GM21360 (cell line): Measurements from ENCODE around the gene HIC1.

Experiments used
- ATAC-seq: cut with Tn5 transposase; IDR thresholded peaks from one replicate; pipeline ENCODE4 v1.9.1; 2021; ENCODE audit warnings: mild to moderate bottlenecking, moderate library complexity; ENCODE audit not compliant: unreplicated experiment

HIC1 gene

DNA sequence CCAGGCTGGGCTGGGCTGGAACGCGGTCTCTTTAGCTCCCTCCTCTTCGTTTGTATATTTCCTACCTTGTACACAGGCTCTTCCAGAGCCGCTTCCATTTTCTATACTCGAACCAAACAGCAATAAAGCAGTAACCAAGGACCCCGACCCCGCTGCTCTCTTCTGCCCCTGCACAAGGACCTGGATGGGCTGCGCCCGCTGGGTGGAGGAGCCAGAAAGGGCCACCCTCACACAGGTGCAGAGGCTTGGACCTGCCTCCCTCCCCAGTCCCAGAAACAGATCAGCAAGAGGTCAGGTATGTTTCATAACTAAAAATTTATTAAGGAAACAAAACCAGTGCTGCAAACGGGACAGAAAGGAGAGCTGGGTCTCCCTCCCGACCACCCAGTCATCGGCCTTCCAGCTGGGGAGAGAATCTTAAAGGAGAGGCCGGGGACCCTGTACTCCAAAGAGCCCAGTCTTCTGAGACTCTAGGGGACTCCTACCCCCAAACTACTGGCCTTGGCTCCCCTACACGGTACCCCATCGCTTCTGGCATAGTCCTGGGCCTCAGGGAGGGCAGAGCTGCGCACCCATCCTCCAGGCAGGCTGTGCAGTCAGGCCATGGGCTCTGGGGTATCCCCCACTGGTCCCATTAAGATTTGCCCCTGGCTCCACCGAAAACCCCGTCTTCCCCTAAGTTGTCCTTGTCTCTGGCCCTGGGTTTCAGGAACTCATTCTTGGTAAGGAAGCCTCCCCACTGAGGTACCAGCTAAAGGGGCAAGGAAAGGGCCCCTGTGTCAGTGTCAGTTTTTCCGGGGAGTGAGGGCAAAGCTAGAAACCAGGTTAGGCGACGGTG lies 4.9 kb downstream of the HIC1 start:
- ATAC-seq, result no peak

DNA sequence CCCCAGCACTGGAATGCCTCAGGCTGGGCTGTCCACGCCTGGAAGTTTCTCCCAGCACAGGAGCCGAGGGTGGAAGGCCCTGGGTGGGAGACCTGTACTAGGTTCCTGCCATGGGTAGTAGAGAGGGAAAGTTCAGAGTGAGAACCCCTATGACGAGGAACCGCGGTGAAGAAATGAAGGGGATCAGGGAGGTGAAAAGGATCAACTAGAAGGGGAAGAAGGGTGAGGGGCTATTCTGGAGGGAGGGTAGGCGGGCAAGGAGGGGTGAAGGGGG lies 5.4 kb downstream of the HIC1 start:
- no peak for ATAC-seq

DNA sequence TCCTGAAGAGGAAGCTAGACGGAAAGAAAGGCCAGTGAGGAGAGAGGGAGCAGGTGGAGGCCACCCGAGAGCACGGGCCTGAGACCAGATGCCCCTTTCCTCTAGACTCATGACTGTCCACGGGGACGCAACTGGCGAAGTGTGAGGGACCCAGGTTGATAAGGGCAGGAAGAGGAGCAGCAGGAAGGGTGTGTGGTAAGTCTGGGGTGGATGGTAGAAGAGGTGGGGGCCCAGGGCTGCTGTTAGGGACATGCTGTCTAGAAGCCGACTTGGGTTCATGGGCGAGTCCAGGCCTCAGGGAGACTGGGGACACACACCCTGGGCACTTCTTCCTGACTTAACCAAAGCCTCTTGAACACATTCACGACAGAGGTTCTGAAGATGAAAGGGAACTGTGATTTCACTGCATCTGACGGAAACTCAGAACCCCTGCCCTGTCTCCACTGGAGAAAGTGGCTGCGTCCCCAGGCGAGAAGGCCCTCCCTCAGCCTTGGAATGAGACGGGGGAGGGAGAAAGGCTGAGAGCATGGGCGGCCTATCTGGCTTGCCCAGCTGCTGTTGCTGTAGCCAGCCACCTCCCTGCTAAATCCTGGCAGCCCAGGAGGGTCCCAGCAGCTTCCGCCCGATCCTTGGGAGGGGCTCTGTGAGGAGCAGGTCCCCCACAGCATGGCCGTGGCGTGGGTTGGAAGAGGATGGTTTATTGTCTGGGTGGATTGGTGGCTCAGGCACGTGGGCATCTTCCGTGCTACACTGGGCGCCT lies 6.0 kb downstream of the HIC1 start:
- ATAC-seq, result no peak

DNA sequence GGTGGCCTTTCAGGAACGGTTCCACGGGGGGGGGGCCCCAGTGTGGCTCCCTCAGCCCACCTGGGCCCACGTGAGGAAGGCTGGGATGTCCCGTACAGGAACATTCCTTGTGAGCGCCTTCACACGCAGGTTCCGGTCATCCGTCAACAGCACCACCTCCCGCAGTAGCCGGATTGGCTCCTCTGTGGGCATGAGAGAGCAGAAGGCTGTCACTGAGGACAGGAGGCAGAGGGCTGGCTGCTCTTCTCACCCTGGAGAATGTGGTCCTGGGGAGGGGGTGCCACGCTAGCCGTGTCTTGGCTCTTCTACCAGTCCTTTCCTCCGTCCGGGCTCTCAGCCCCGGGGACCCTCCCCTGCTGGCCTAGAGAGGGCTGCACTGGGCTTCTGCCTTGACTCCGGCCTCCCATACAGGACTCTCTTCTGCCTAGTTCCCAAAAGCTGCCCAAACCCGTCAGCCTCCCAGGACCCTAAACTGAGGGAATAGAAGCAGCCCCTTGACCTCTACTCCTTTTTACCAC lies 6.6 kb downstream of the HIC1 start:
- no peak for ATAC-seq

DNA sequence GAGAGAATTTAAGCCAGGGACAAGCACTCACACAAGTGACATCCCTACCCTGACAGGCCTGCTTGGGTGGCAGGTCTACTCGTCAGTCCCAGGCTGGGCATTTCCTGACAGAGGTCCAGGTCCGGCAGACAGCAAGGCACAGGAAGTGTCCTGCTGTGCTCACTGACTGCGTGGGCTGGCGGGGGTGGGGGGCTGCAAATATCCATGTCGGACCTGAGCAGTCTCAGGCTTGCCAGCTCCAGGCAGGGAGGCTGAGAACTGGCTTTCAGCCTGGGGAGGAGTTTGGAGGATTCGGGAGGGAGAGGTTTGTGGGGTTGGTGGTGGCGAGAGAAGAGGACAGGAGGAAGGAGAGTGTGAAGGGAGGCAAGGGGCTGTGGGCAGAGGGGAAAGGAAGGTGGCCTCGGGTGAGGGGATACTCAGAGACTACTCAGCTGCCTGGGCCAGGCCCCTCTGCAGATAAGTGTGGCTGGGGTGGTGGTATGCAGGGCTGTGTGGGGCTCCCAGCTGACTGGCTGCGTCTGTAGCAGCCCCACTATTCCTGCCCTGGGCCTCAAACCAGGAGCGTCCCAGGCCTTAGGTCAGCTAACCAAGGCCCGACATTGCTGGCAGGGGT lies 7.8 kb downstream of the HIC1 start:
- ATAC-seq, result no peak

- ATAC-seq, result no peak
These were observed 8.6 kb downstream of the HIC1 start for GRCh38 chr17:2063261-2064146.

DNA sequence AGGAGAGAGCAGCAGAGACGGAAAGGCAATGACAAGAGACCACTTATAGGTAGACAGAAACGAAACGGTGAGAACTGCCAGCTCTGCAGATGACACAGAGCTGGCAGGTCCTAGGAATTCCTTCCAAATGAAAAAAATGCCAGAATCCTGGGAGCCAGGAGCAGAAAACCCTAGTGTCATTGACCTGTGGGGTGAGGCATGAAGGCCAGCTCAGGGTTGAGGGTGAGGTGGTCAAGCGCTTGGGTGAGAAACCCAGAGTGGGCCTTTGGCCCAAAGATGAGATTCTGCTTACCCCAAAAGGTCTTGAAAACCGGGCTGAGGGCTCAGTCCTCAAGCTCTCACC lies 9.2 kb downstream of the HIC1 start:
- ATAC-seq, result no peak

DNA sequence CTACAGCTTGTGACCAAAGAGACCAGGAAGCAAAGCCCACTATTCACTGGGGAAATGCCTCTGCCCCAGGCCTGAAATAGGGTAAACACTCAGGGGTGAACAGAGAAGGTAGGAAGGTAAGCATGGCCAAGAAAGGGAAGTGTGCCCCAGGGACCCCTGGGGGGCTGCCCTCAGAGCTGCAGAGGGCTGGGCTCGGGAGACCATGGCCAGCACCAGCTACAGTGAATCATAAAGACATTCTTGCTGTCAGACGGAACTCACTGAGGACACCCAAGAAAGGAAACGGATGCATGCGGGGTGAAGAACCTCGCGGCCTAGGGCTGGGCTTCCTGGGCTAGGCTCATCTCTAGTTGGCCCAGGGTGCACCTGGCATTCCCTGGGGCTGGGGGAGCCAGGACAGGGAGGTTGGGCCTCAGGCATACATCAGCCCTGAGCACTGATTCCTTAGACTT lies 9.6 kb downstream of the HIC1 start:
- ATAC-seq, result no peak

DNA sequence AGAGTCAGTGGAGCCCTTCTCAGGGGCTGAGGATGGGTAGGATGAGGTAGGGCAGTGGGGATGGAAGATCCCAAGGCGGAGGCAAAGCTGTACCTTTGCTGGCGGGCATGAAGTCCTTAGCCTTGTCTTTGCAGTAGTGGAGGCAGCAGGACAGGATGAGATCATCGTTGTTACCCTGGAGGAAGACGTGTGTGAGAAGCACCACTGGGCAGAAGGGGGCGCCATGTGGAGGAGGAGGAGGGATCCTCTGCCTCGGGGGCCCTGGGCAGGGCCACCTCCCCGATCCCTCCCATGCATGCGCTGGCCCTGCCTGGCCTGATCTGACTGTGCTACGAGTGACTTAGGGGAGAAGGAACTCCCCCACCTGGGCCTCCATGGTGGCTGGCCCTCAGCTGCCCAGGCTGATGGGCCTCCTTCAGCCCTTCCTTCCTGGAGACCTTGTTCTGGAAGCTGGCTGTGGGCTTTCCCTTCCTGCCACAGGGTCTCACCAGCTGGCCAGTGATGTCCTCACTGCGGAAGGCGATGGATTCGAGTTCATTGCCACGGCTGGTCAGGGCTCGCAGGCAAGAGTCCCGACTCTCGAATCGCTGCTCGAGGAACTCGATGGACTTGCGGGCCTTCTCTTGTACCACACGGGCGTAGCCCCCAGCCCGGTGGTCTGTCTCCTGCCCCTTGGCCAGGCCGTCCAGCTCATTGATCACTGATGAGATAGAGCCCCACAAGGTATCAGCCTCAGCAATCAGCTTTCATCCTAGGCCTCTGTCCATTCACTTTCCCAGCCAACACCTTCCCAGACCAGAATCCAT lies 10.3 kb downstream of the HIC1 start:
- ATAC-seq, result no peak

DNA sequence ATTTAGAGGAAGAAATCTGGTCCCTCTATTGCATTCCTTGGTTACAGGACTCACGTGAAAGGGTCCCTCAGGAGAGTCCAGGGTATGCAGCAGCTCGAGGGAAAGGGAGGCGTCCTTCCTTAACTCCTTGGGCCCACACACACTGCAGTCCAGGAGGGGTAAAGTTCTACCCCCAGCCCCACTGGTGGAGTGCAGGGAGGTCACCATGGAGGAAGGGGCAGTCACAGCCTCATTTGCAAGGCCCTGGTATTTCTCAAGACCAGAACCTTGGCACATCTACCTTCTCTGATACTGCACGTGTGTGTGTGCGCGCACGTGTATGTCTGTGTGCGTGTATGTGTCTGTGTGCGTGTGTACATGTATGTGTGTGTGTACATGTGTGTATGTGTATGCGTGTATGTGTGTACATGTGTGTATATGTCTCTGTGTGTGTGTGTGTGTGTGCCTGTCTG lies 11.1 kb downstream of the HIC1 start:
- no peak for ATAC-seq

GRCh38 chr17:2067048-2067561 lies 12.2 kb downstream of the HIC1 start:
- no peak for ATAC-seq

DNA sequence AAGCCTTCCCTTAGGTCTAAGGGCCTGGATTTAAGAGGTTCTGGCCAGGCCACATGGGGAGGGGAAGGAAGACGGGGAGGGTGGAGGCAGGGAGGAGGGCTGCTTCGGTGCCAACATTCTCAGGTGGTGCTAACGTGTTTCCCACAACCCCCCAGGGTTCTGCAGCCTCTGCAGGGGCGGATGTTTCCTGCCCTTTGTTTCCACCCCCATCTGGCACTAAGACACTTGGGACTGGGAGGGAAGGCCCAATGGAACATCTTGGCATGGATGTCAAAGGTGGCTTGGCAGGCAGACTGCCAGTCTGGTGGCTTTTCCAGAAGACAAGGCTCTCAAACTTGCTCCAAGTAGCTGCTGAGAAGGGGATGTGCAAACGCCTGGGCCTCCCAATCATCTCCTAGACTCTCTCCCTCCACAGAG lies 12.7 kb downstream of the HIC1 start:
- no peak for ATAC-seq

DNA sequence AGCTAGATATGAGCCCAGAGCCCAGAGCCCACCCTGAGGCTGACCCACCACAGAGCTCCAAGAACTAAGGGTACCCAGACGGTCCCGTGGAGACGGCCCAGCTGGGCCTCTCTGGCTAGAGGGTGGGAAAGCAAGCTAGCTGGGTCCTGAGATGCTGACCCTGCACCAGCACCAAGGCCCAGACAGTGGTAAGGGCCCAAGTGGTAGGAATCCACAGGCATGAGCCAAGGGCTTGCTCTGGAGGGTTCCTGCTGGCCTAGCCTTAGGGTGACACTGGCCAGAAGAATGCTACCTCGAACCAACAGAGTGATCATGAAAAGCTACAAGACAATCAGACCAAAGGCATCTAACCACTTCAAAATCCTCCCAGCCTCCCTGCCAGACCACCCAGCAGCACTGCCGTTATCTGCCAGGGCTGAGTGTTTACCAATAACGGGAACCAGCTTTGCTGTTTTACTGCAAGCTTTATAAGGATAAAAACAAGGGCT lies 13.2 kb downstream of the HIC1 start:
- no peak for ATAC-seq

GRCh38 chr17:2068519-2069051 lies 13.7 kb downstream of the HIC1 start:
- no peak for ATAC-seq

- ATAC-seq, result peak; percentile 70
These were observed 15.5 kb downstream of the HIC1 start for GRCh38 chr17:2070241-2071023.

GRCh38 chr17:2071024-2071385 lies 16.1 kb downstream of the HIC1 start:
- ATAC-seq, result no peak

DNA sequence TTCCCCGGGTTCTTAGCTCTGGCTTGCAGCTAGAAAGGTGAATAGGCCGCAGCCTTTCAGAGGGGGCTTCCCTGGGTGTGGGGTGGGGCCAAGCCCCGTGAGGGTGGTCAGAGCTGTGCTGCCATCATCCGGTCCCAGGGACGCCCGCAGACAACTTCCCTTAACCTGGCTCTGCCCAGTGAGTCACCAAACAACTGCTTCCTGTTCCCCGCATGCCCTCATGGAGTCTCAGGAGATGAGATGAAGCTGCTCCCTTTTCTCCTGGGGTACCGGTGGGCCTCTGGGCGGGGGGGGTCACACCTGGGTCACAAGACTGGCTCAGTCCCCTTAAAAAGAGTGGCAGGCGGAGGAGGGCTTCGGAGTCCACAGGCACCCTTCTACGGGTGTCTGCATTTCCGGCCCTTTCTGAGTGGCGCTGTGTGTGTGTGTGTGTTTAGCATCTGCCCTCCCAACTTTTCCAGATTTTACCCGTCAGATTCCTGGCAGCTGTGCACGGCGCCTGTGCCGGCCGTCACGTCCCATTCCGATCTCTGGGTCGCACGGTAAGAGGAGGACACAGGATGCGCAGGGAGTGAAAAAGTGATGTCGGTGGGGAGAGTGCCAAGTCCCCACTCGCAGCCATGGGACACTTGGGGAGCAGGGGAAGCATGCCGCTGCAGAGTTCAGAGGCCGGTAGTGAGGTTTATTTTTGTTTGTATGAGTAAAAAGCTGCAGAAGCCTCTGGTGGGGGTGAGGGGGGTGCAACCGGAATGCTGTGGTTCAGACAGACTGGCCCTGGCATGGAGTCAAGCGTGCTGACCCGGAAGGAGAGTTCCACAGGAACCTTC lies 16.8 kb downstream of the HIC1 start:
- no peak for ATAC-seq

- no peak for ATAC-seq
These were observed 20.0 kb downstream of the HIC1 start for GRCh38 chr17:2074919-2075318.
